Activated naive CD8-positive, alpha-beta T cell treated with anti-CD3 and anti-CD28 coated beads, Interleukin-2, amount 10 ng/mL, durations not matched to agents 7 days and 5 days (primary cell): ENCODE data around the gene POMGNT2. TPM values are rescaled to one million over a fixed set of nuclear protein-coding genes. Genes with fewer than 3 reads are reported as not detected.
"Not testable (repeated sequence)": the region's sequence is repeated elsewhere in the genome, so short reads cannot be mapped to it uniquely, and the experiment has no call there.

Experiments
- ATAC-seq: fragments of 150-1000 bp; cut with Tn5 transposase; one replicate; pipeline ENCODE4 v1.10.0; 2021; ENCODE audit warnings: low read depth, moderate library complexity
- POLR2A ChIA-PET: fragments of 350-600 bp; sonication (Branson Sonifier 250); formaldehyde crosslinking; loops from one replicate; lab custom pipeline; 2021; ENCODE audit warnings: antibody characterized with exemption; lab: Charles Lee
- DNase-seq: peaks from one replicate; pipeline ENCODE4 v3.0.0; 2021
- H3K27ac Mint-ChIP-seq: one replicate; pipeline ENCODE4 v1.8.0; 2022; ENCODE audit warnings: mild to moderate bottlenecking, mixed read lengths
- H3K27me3 Mint-ChIP-seq: one replicate; pipeline ENCODE4 v1.8.0; 2022; ENCODE audit warnings: mild to moderate bottlenecking, moderate library complexity, mixed read lengths
- H3K36me3 Mint-ChIP-seq: one replicate; pipeline ENCODE4 v1.8.0; 2021; ENCODE audit warnings: mild to moderate bottlenecking, mixed read lengths
- H3K4me1 Mint-ChIP-seq: one replicate; pipeline ENCODE4 v1.8.0; 2021; ENCODE audit warnings: mixed read lengths
- H3K4me3 Mint-ChIP-seq: one replicate; pipeline ENCODE4 v1.8.0; 2022; ENCODE audit warnings: mild to moderate bottlenecking, moderate library complexity, mixed read lengths
- H3K9me3 Mint-ChIP-seq: one replicate; pipeline ENCODE4 v1.8.0; 2021; ENCODE audit warnings: mixed read lengths
- total RNA-seq, 2 experiments: library from RNA; stranded (reverse); gene quantifications; one replicate each; pipeline ENCODE4 v1.2.3, GENCODE V29; 2021

The POMGNT2 gene
- total RNA-seq, 2 experiments from 2014 or later = 7.6 to 8.8 TPM

GRCh38 chr3:43062040-43062563 is 43.8 kb downstream of the POMGNT2 start:
- POLR2A ChIA-PET = no interaction called here
- Mint-ChIP-seq H3K9me3 (peaks cover 2% of the 10 kb centered on the region), H3K4me1 (peaks cover 11% of the 10 kb centered on the region), H3K36me3 (no peaks in the 10 kb centered on the region), H3K27me3 (peaks cover 6% of the 10 kb centered on the region), H3K4me3 (no peak overlapping the region), H3K27ac (no peak overlapping the region)
- ATAC-seq (no peak), DNase-seq (no peak)

GRCh38 chr3:43061101-43061895 is 44.6 kb downstream of the POMGNT2 start:
- POLR2A ChIA-PET = no interaction called here
- H3K27ac Mint-ChIP-seq = no peak overlapping the region
- ATAC-seq = no peak
- no peaks in the 10 kb centered on the region for H3K36me3 Mint-ChIP-seq
- H3K27me3 Mint-ChIP-seq = peaks cover 6% of the 10 kb centered on the region
- peaks cover 2% of the 10 kb centered on the region for H3K9me3 Mint-ChIP-seq
- DNase-seq = no peak
- no peak overlapping the region for H3K4me3 Mint-ChIP-seq
- peaks cover 11% of the 10 kb centered on the region for H3K4me1 Mint-ChIP-seq

- H3K4me1 Mint-ChIP-seq = peaks cover 11% of the 10 kb centered on the region
- peaks cover 6% of the 10 kb centered on the region for H3K27me3 Mint-ChIP-seq
- POLR2A ChIA-PET = interaction anchor here (0.6 kb wide), 1 partner anchor 330 kb away, joined by 3 read pairs; no protein-coding TSS in a partner anchor
- H3K9me3 Mint-ChIP-seq = peaks cover 2% of the 10 kb centered on the region
- H3K36me3 Mint-ChIP-seq = no peaks in the 10 kb centered on the region
- DNase-seq (no peak), ATAC-seq (no peak)
- H3K27ac Mint-ChIP-seq = no peak overlapping the region
- H3K4me3 Mint-ChIP-seq = no peak overlapping the region
Observed at GRCh38 chr3:43059456-43059855, 46.4 kb downstream of the POMGNT2 start.

GRCh38 chr3:43055806-43056770 is 49.8 kb downstream of the POMGNT2 start:
- DNase-seq = no peak
- Mint-ChIP-seq H3K27ac (no peak overlapping the region), H3K4me1 (peaks cover 11% of the 10 kb centered on the region), H3K27me3 (peaks cover 8% of the 10 kb centered on the region), H3K9me3 (peaks cover 13% of the 10 kb centered on the region), H3K4me3 (no peak overlapping the region), H3K36me3 (no peaks in the 10 kb centered on the region)
- no peak for ATAC-seq
- POLR2A ChIA-PET = no interaction called here

GRCh38 chr3:43055393-43055792 is 50.5 kb downstream of the POMGNT2 start:
- POLR2A ChIA-PET = no interaction called here
- no peak for DNase-seq
- Mint-ChIP-seq H3K27ac (no peak overlapping the region), H3K9me3 (peaks cover 16% of the 10 kb centered on the region), H3K27me3 (peaks cover 8% of the 10 kb centered on the region), H3K4me3 (no peak overlapping the region), H3K36me3 (no peaks in the 10 kb centered on the region), H3K4me1 (peaks cover 4% of the 10 kb centered on the region)
- no peak for ATAC-seq

GRCh38 chr3:43054754-43055153 is 51.1 kb downstream of the POMGNT2 start:
- H3K27me3 Mint-ChIP-seq = peaks cover 8% of the 10 kb centered on the region
- POLR2A ChIA-PET = no interaction called here
- H3K9me3 Mint-ChIP-seq = peaks cover 18% of the 10 kb centered on the region
- H3K4me1 Mint-ChIP-seq = no peaks in the 10 kb centered on the region
- H3K36me3 Mint-ChIP-seq = no peaks in the 10 kb centered on the region
- no peak overlapping the region for H3K4me3 Mint-ChIP-seq
- ATAC-seq (no peak), DNase-seq (no peak)
- no peak overlapping the region for H3K27ac Mint-ChIP-seq

GRCh38 chr3:43053291-43053690 is 52.6 kb downstream of the POMGNT2 start:
- POLR2A ChIA-PET = no interaction called here
- DNase-seq = no peak
- H3K9me3 Mint-ChIP-seq = peaks cover 18% of the 10 kb centered on the region
- no peak overlapping the region for H3K27ac Mint-ChIP-seq
- no peaks in the 10 kb centered on the region for H3K36me3 Mint-ChIP-seq
- peaks cover 5% of the 10 kb centered on the region for H3K27me3 Mint-ChIP-seq
- no peak overlapping the region for H3K4me3 Mint-ChIP-seq
- ATAC-seq = no peak
- no peaks in the 10 kb centered on the region for H3K4me1 Mint-ChIP-seq

- POLR2A ChIA-PET = no interaction called here
- Mint-ChIP-seq H3K36me3 (peaks cover 7% of the 10 kb centered on the region), H3K4me1 (no peaks in the 10 kb centered on the region), H3K27me3 (peaks cover 2% of the 10 kb centered on the region), H3K4me3 (no peak overlapping the region), H3K27ac (no peak overlapping the region), H3K9me3 (peaks cover 33% of the 10 kb centered on the region)
- ATAC-seq = no peak
- no peak for DNase-seq
Observed at GRCh38 chr3:43048470-43048869, 57.4 kb downstream of the POMGNT2 start.

- Mint-ChIP-seq H3K27me3 (no peaks in the 10 kb centered on the region), H3K4me3 (no peak overlapping the region), H3K36me3 (peaks cover 7% of the 10 kb centered on the region), H3K27ac (no peak overlapping the region), H3K9me3 (peaks cover 21% of the 10 kb centered on the region), H3K4me1 (no peaks in the 10 kb centered on the region)
- DNase-seq = no peak
- POLR2A ChIA-PET = no interaction called here
- ATAC-seq = no peak
Observed at GRCh38 chr3:43046583-43046982, 59.3 kb downstream of the POMGNT2 start.

- POLR2A ChIA-PET, H3K27me3 Mint-ChIP-seq, DNase-seq, H3K4me1 Mint-ChIP-seq, H3K27ac Mint-ChIP-seq, ATAC-seq, H3K36me3 Mint-ChIP-seq, H3K4me3 Mint-ChIP-seq: not testable (repeated sequence)
- peaks cover 17% of the 10 kb centered on the region for H3K9me3 Mint-ChIP-seq
Observed at GRCh38 chr3:43045079-43045478, 60.8 kb downstream of the POMGNT2 start.

GRCh38 chr3:43043793-43044192 is 62.1 kb downstream of the POMGNT2 start:
- no peak for DNase-seq
- no peak for ATAC-seq
- Mint-ChIP-seq H3K4me3 (no peak overlapping the region), H3K27ac (no peak overlapping the region), H3K27me3 (no peaks in the 10 kb centered on the region), H3K4me1 (peaks cover 2% of the 10 kb centered on the region), H3K36me3 (peaks cover 7% of the 10 kb centered on the region), H3K9me3 (peaks cover 17% of the 10 kb centered on the region)
- POLR2A ChIA-PET = no interaction called here

GRCh38 chr3:43043071-43043766 is 62.7 kb downstream of the POMGNT2 start:
- DNase-seq (no peak), ATAC-seq (no peak)
- POLR2A ChIA-PET = no interaction called here
- H3K9me3 Mint-ChIP-seq = peaks cover 16% of the 10 kb centered on the region
- peaks cover 3% of the 10 kb centered on the region for H3K4me1 Mint-ChIP-seq
- peaks cover 7% of the 10 kb centered on the region for H3K36me3 Mint-ChIP-seq
- no peak overlapping the region for H3K4me3 Mint-ChIP-seq
- no peaks in the 10 kb centered on the region for H3K27me3 Mint-ChIP-seq
- no peak overlapping the region for H3K27ac Mint-ChIP-seq

- POLR2A ChIA-PET = no interaction called here
- H3K27ac Mint-ChIP-seq = no peak overlapping the region
- ATAC-seq (no peak), DNase-seq (no peak)
- peaks cover 7% of the 10 kb centered on the region for H3K36me3 Mint-ChIP-seq
- H3K9me3 Mint-ChIP-seq = peaks cover 12% of the 10 kb centered on the region
- H3K4me1 Mint-ChIP-seq = peaks cover 4% of the 10 kb centered on the region
- H3K27me3 Mint-ChIP-seq = no peaks in the 10 kb centered on the region
- no peak overlapping the region for H3K4me3 Mint-ChIP-seq
Observed at GRCh38 chr3:43041517-43041916, 64.4 kb downstream of the POMGNT2 start.
